Measurements from ENCODE around the gene UXT. TPM values are rescaled to one million over a fixed set of nuclear protein-coding genes. Genes with fewer than 3 reads are reported as not detected.

The UXT gene
- polyA plus RNA-seq, 1 experiment, result 76.9 TPM

DNA sequence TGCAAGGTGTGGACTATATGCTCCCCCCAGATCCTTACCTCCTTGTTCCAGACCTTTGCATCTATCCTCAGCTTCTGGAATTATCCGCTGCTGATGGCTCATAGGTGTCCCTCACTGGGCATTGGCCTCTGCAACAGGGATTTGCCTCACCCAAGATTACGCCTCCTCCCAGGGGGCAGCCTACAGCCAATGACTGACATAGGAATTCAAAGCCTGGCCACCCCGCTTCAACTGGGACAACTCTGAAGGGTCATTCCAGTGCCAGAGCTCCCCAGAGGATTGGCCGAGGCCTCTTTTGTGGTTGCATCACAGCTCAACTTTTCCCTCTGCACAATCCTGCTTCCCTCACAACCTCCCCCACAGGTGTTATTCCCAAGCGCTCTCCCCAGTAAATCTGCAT, 44.4 kb downstream of the UXT start:
- peaks cover 3% of the 10 kb centered on the region; the same call in 1 of the 2 replicates for H3K27me3 ChIP-seq (ENCODE audit: control insufficient read depth, insufficient read depth, low read length)
- ChIA-PET CTCF (no interaction called here), POLR2A (no interaction called here)
- no peak overlapping the region for H3K4me3 ChIP-seq (ENCODE audit: low read depth, low read length)
- DNase-seq (ENCODE audit: low read depth), result no peak
- no peak for TF ChIP-seq CTCF (IDR thresholded peaks at IDR 0.05; ENCODE audit: insufficient read depth, low read depth, low read length)
- no peaks in the 10 kb centered on the region for H3K36me3 ChIP-seq (ENCODE audit: control insufficient read depth, insufficient read depth, low read length)

GRCh38 chrX:47613082-47613481, 45.9 kb downstream of the UXT start:
- Histone ChIP-seq H3K36me3 (ENCODE audit: control insufficient read depth, insufficient read depth, low read length) (no peaks in the 10 kb centered on the region), H3K27me3 (ENCODE audit: control insufficient read depth, insufficient read depth, low read length) (peaks cover 3% of the 10 kb centered on the region), H3K4me3 (ENCODE audit: low read depth, low read length) (no peak overlapping the region)
- DNase-seq (ENCODE audit: low read depth), result no peak
- ChIA-PET CTCF (no interaction called here), POLR2A (no interaction called here)
- TF ChIP-seq CTCF (IDR thresholded peaks at IDR 0.05; ENCODE audit: insufficient read depth, low read depth, low read length), result no peak

- H3K4me3 ChIP-seq (ENCODE audit: low read depth, low read length), result no peak overlapping the region
- ChIA-PET POLR2A (no interaction called here), CTCF (no interaction called here)
- no peak for TF ChIP-seq CTCF (IDR thresholded peaks at IDR 0.05; ENCODE audit: insufficient read depth, low read depth, low read length)
- DNase-seq (ENCODE audit: low read depth), result no peak
- no peaks in the 10 kb centered on the region; the same call in none of the 2 replicates for H3K27me3 ChIP-seq (ENCODE audit: control insufficient read depth, insufficient read depth, low read length)
- no peaks in the 10 kb centered on the region for H3K36me3 ChIP-seq (ENCODE audit: control insufficient read depth, insufficient read depth, low read length)
Measured at GRCh38 chrX:47612418-47612817, 46.6 kb downstream of the UXT start.

- ChIA-PET POLR2A (no interaction called here), CTCF (no interaction called here)
- TF ChIP-seq CTCF (IDR thresholded peaks at IDR 0.05; ENCODE audit: insufficient read depth, low read depth, low read length), result no peak
Measured at GRCh38 chrX:47611926-47612325, 47.1 kb downstream of the UXT start.

GRCh38 chrX:47611489-47611888, 47.5 kb downstream of the UXT start:
- H3K4me3 ChIP-seq (ENCODE audit: low read depth, low read length), result no peak overlapping the region
- no peaks in the 10 kb centered on the region; the same call in none of the 2 replicates for H3K27me3 ChIP-seq (ENCODE audit: control insufficient read depth, insufficient read depth, low read length)
- ChIA-PET CTCF (no interaction called here), POLR2A (no interaction called here)
- no peak for TF ChIP-seq CTCF (IDR thresholded peaks at IDR 0.05; ENCODE audit: insufficient read depth, low read depth, low read length)
- no peak for DNase-seq (ENCODE audit: low read depth)
- no peaks in the 10 kb centered on the region for H3K36me3 ChIP-seq (ENCODE audit: control insufficient read depth, insufficient read depth, low read length)

More at GRCh38 chrX:47611926-47612325, 47.1 kb downstream of the UXT start:
- DNase-seq (ENCODE audit: low read depth), result no peak
- Histone ChIP-seq H3K4me3 (ENCODE audit: low read depth, low read length) (no peak overlapping the region), H3K36me3 (ENCODE audit: control insufficient read depth, insufficient read depth, low read length) (no peaks in the 10 kb centered on the region), H3K27me3 (ENCODE audit: control insufficient read depth, insufficient read depth, low read length) (no peaks in the 10 kb centered on the region; the same call in none of the 2 replicates)

Data from BJ (cell line).